Liver (tissue), 9 donors: ENCODE results near the gene SMPD3. TPM values are rescaled to one million over a fixed set of nuclear protein-coding genes. Genes with fewer than 3 reads are reported as not detected.

Source experiments
- DNase-seq: peaks from one replicate; pipeline ENCODE4 v3.0.0-alpha.2; 2017; ENCODE audit warnings: low spot score
- H3K27ac ChIP-seq, 2 donors: one replicate each; pipeline ENCODE4 v1.7.0; 2013; ENCODE audit warnings: inconsistent platforms in 2 of 2, low read length in 2 of 2, control low read depth in 1 of 2, low read depth in 1 of 2, mild to moderate bottlenecking in 1 of 2
- H3K27me3 ChIP-seq, 4 donors: one replicate each; pipeline versions ENCODE4 v1.6.1 to v1.7.0; 2013; ENCODE audit warnings: low read length in 3 of 4, inconsistent platforms in 1 of 4, mild to moderate bottlenecking in 1 of 4, moderate library complexity in 1 of 4; ENCODE audit not compliant: control insufficient read depth in 4 of 4, insufficient read depth in 4 of 4
- H3K36me3 ChIP-seq, 4 donors: one replicate each; pipeline versions ENCODE4 v1.6.1 to v1.7.0; 2013; ENCODE audit warnings: low read length in 3 of 4, mild to moderate bottlenecking in 3 of 4, low read depth in 1 of 4, moderate library complexity in 1 of 4; ENCODE audit not compliant: control insufficient read depth in 4 of 4, insufficient read depth in 3 of 4
- H3K4me1 ChIP-seq, 4 donors: one replicate each; pipeline versions ENCODE4 v1.6.1 to v1.7.0; 2013; ENCODE audit warnings: low read length in 3 of 4, mild to moderate bottlenecking in 3 of 4, moderate library complexity in 1 of 4; ENCODE audit not compliant: control insufficient read depth in 4 of 4, insufficient read depth in 4 of 4
- H3K4me3 ChIP-seq, 3 donors: one replicate each; pipeline versions ENCODE4 v1.6.1 to v1.7.0; 2013; ENCODE audit warnings: low read length in 3 of 3, control low read depth in 1 of 3, low read depth in 1 of 3, mild to moderate bottlenecking in 1 of 3
- H3K9ac ChIP-seq, 2 donors: one replicate each; pipeline ENCODE4 v1.7.0; 2013; ENCODE audit warnings: low read length in 2 of 2, mild to moderate bottlenecking in 2 of 2, moderate library complexity in 2 of 2, control low read depth in 1 of 2, low read depth in 1 of 2
- H3K9me3 ChIP-seq, 4 donors: one replicate each; pipeline versions ENCODE4 v1.6.1 to v1.7.0; 2013; ENCODE audit warnings: low read length in 3 of 4; ENCODE audit not compliant: control insufficient read depth in 4 of 4
- ATF3 ChIP-seq: IDR thresholded peaks from 2 replicates; pipeline ENCODE4 v1.6.1; 2016; ENCODE audit warnings: antibody characterized with exemption
- EGR1 ChIP-seq, 2 donors: IDR thresholded peaks; 2 replicates each; pipeline ENCODE4 v1.6.1; 2016 to 2018; ENCODE audit warnings: antibody characterized with exemption in 2 of 2, low read depth in 2 of 2
- FOXA1 ChIP-seq: IDR thresholded peaks from 2 replicates; pipeline ENCODE4 v1.6.1; 2016; ENCODE audit warnings: antibody characterized with exemption
- GABPA ChIP-seq, 2 donors: IDR thresholded peaks in 1 of 2; conservative IDR thresholded peaks in 1 of 2; 2 replicates each; pipeline ENCODE4 v1.6.1; 2016; ENCODE audit warnings: antibody characterized with exemption in 2 of 2, mild to moderate bottlenecking in 1 of 2, moderate library complexity in 1 of 2
- HNF4A ChIP-seq, 2 donors: conservative IDR thresholded peaks; 2 replicates each; pipeline ENCODE4 v1.6.1; 2016; ENCODE audit warnings: antibody characterized with exemption in 2 of 2, mild to moderate bottlenecking in 2 of 2
- HNF4G ChIP-seq: IDR thresholded peaks from 2 replicates; pipeline ENCODE4 v1.6.1; 2016; ENCODE audit warnings: antibody characterized with exemption
- JUND ChIP-seq, 2 donors: IDR thresholded peaks; 2 replicates each; pipeline ENCODE4 v1.6.1; 2016; ENCODE audit warnings: antibody characterized with exemption in 2 of 2
- MAX ChIP-seq: IDR thresholded peaks from 2 replicates; pipeline ENCODE4 v1.6.1; 2016; ENCODE audit warnings: antibody characterized with exemption
- NR2F2 ChIP-seq: IDR thresholded peaks from 2 replicates; pipeline ENCODE4 v1.6.1; 2016; ENCODE audit warnings: antibody characterized with exemption
- RAD21 ChIP-seq, 2 donors: IDR thresholded peaks; 2 replicates each; pipeline ENCODE4 v1.6.1; 2016; ENCODE audit warnings: antibody characterized with exemption in 2 of 2, mild to moderate bottlenecking in 2 of 2
- REST ChIP-seq: IDR thresholded peaks from 2 replicates; pipeline ENCODE4 v1.6.1; 2016; ENCODE audit warnings: antibody characterized with exemption, mild to moderate bottlenecking
- RXRA ChIP-seq, 2 donors: IDR thresholded peaks; 2 replicates each; pipeline ENCODE4 v1.6.1; 2017 to 2018; ENCODE audit warnings: antibody characterized with exemption in 2 of 2, mild to moderate bottlenecking in 1 of 2
- SP1 ChIP-seq: IDR thresholded peaks from 2 replicates; pipeline ENCODE4 v1.6.1; 2018; ENCODE audit warnings: antibody characterized with exemption, mild to moderate bottlenecking
- TAF1 ChIP-seq: conservative IDR thresholded peaks from 2 replicates; pipeline ENCODE4 v1.6.1; 2016; ENCODE audit warnings: antibody characterized with exemption, mild to moderate bottlenecking
- YY1 ChIP-seq: IDR thresholded peaks from 2 replicates; pipeline ENCODE4 v1.6.1; 2016; ENCODE audit warnings: antibody characterized with exemption, mild to moderate bottlenecking
- ZBTB33 ChIP-seq: IDR thresholded peaks from 2 replicates; pipeline ENCODE4 v1.6.1; 2016; ENCODE audit warnings: antibody characterized with exemption
- WGBS: extraction: QIAGEN DNeasy Blood & Tissue Kit; methylation state at CpG from one replicate; pipeline ENCODE4 v1.1.7; 2013; 5-methylcytosine and 5-hydroxymethylcytosine counted together
- polyA plus RNA-seq, 2 donors: library from polyadenylated mRNA; stranded (reverse) in 1 of 2; unstranded in 1 of 2; fragments of 200-250 nt in 1 of 2; fragments of >200 nt in 1 of 2; fragmentation: Nextera tagmentation in 1 of 2; extraction: Ambion mirVana in 1 of 2; gene quantifications; one replicate each; pipeline versions ENCODE4 v1.2.1 to v1.2.3, GENCODE V29; 2013 to 2015
- total RNA-seq, 2 donors: library from RNA; depleted of rRNA; stranded (reverse); fragments of >200 nt; gene quantifications; one replicate each; pipeline ENCODE4 v1.2.3, GENCODE V29; 2014
- TF ChIP-seq, protein P1 (sequence below): fragments of 150-350 bp; IDR thresholded peaks from 2 replicates; pipeline ENCODE4 v1.5.1; 2017; ENCODE audit warnings: improper control_type of control experiment, low read depth, low read length; ENCODE audit not compliant: missing input control
- donor health status: healthy.
- donor health status: healthy.
- donor health status: healthy.
- donor health status: healthy.
- donor health status: healthy.

SMPD3 gene
- total and polyA plus RNA-seq, 4 donors, result 0.33 to 10.6 (median 2.7) TPM

- Histone ChIP-seq H3K36me3 (no peaks in the 10 kb centered on the region), H3K27me3 (no peaks in the 10 kb centered on the region), H3K4me1 (no peaks in the 10 kb centered on the region), H3K4me3 (no peak overlapping the region), H3K9me3 (no peaks in the 10 kb centered on the region), H3K27ac (no peak overlapping the region), H3K9ac (no peak overlapping the region)
- 98% methylated on average over 3 of the region's 3 CpGs for WGBS
- TF ChIP-seq SP1 (no peak), REST (no peak), NR2F2 (no peak), EGR1 (IDR thresholded peaks at IDR 0.05; ENCODE audit: low read depth in 2 of 2) (no peak), MAX (no peak), FOXA1 (no peak), RXRA (IDR thresholded peaks at IDR 0.05) (no peak), JUND (IDR thresholded peaks at IDR 0.05) (no peak), RAD21 (IDR thresholded peaks at IDR 0.05) (no peak), ZBTB33 (no peak), ATF3 (no peak), YY1 (no peak)
- TF ChIP-seq, protein P1, sequence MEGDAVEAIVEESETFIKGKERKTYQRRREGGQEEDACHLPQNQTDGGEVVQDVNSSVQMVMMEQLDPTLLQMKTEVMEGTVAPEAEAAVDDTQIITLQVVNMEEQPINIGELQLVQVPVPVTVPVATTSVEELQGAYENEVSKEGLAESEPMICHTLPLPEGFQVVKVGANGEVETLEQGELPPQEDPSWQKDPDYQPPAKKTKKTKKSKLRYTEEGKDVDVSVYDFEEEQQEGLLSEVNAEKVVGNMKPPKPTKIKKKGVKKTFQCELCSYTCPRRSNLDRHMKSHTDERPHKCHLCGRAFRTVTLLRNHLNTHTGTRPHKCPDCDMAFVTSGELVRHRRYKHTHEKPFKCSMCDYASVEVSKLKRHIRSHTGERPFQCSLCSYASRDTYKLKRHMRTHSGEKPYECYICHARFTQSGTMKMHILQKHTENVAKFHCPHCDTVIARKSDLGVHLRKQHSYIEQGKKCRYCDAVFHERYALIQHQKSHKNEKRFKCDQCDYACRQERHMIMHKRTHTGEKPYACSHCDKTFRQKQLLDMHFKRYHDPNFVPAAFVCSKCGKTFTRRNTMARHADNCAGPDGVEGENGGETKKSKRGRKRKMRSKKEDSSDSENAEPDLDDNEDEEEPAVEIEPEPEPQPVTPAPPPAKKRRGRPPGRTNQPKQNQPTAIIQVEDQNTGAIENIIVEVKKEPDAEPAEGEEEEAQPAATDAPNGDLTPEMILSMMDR, result no peak
- DNase-seq, result no peak
Observed at GRCh38 chr16:68455631-68456030, 7.3 kb upstream of the SMPD3 start.

GRCh38 chr16:68454920-68455435 lies 6.7 kb upstream of the SMPD3 start:
- Histone ChIP-seq H3K27me3 (no peaks in the 10 kb centered on the region), H3K4me1 (no peaks in the 10 kb centered on the region), H3K9me3 (no peaks in the 10 kb centered on the region), H3K36me3 (no peaks in the 10 kb centered on the region), H3K9ac (no peak overlapping the region), H3K27ac (no peak overlapping the region), H3K4me3 (no peak overlapping the region)
- DNase-seq, result no peak
- 78% methylated on average over 5 of the region's 5 CpGs for WGBS
- TF ChIP-seq TAF1, result no peak
- TF ChIP-seq EGR1 (IDR thresholded peaks at IDR 0.05; ENCODE audit: low read depth in 2 of 2), result no peak
- TF ChIP-seq RAD21 (IDR thresholded peaks at IDR 0.05), result no peak
- no peak for TF ChIP-seq HNF4G
- TF ChIP-seq YY1, result no peak
- TF ChIP-seq ZBTB33, result no peak
- no peak for TF ChIP-seq REST
- no peak for TF ChIP-seq ATF3
- no peak for TF ChIP-seq NR2F2
- no peak for TF ChIP-seq HNF4A (conservative IDR thresholded peaks at IDR 0.05)
- TF ChIP-seq RXRA (IDR thresholded peaks at IDR 0.05), result no peak
- no peak for TF ChIP-seq GABPA (IDR thresholded peaks at IDR 0.05 in 1 of 2, conservative IDR thresholded peaks at IDR 0.05 in 1 of 2)
- no peak for TF ChIP-seq MAX
- no peak for TF ChIP-seq SP1
